Erythroblast (primary cell): ENCODE results near the gene TIPIN.

Source experiments
- GATA1 ChIP-seq: IDR thresholded peaks from 2 replicates; pipeline ENCODE4 v1.6.1; 2011; ENCODE audit warnings: low read depth, mild to moderate bottlenecking, control low read depth, low read length, moderate library complexity
- POLR2A ChIP-seq: IDR thresholded peaks from 2 replicates; pipeline ENCODE4 v1.6.1; 2011; ENCODE audit warnings: mild to moderate bottlenecking, low read length

DNA sequence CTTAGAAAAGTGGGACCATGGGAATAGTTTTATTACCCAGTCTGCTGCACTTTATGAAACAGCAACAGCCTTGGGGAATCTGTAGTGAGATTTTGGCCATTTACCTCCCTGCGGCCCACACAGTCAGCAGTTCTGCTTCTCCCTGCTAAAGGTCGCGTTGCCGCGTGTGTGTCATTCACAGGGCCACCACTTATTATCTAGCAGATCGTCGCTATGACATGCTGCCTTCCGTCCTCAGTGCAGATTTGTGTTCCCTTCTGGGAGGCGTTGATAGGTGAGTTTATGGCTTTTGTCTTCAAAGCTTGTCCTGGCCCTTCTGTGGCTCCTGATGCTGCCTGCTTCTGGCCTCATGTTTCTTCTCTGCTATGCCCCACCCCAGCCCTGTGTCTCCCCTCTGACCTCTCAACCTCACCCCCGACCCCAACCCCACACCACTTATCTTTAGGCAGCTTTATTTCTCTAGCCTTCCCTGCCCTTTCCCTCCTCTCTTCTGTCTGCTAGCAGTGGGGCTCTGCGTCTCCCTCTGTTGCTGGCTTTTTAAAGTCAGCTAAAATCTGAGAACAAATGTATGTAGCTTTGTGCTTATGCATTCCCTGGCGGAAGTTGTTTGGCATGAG is 33.1 kb downstream of the TIPIN start:
- no peak for TF ChIP-seq POLR2A
- no peak for TF ChIP-seq GATA1
